Loucy (cell line): Measurements from ENCODE around the gene MYO1F.

Experiments used
- H2AFZ ChIP-seq: fragments of 200-600 bp; sonication (generic); 2 replicates; pipeline ENCODE4 v1.6.0; 2016; ENCODE audit warnings: antibody characterized with exemption, mild to moderate bottlenecking, low read length, moderate library complexity
- H3F3A ChIP-seq: fragments of 200-600 bp; 2 replicates; pipeline ENCODE4 v1.6.0; 2016; ENCODE audit warnings: antibody characterized with exemption, low read depth, mild to moderate bottlenecking
- H3K27me3 ChIP-seq: fragments of 200-600 bp; sonication (generic); 2 replicates; pipeline ENCODE4 v1.6.1; 2014; ENCODE audit warnings: low read length, mild to moderate bottlenecking; ENCODE audit not compliant: insufficient read depth, poor library complexity, severe bottlenecking
- H3K36me3 ChIP-seq: fragments of 200-600 bp; sonication (generic); 2 replicates; pipeline ENCODE4 v1.6.1; 2016; ENCODE audit warnings: low read length; ENCODE audit not compliant: insufficient read depth
- H3K4me1 ChIP-seq: fragments of 200-600 bp; sonication (generic); 2 replicates; pipeline ENCODE4 v1.5.1; 2014; ENCODE audit warnings: low read length, mild to moderate bottlenecking; ENCODE audit not compliant: insufficient read depth, poor library complexity, severe bottlenecking
- H3K4me2 ChIP-seq: fragments of 200-600 bp; sonication (generic); 2 replicates; pipeline ENCODE4 v1.6.0; 2014; ENCODE audit warnings: antibody characterized with exemption, low read length, low read depth, mild to moderate bottlenecking; ENCODE audit not compliant: poor library complexity, severe bottlenecking
- H3K4me3 ChIP-seq: fragments of 200-600 bp; sonication (generic); 2 replicates; pipeline ENCODE4 v1.5.1; 2014; ENCODE audit warnings: low read length, mild to moderate bottlenecking, mixed read lengths; ENCODE audit not compliant: poor library complexity, severe bottlenecking
- H3K79me2 ChIP-seq: fragments of 200-600 bp; sonication (generic); 2 replicates; pipeline ENCODE4 v1.6.1; 2014; ENCODE audit warnings: low read length; ENCODE audit not compliant: insufficient read depth
- H3K9ac ChIP-seq: fragments of 200-600 bp; sonication (generic); 2 replicates; pipeline ENCODE4 v1.6.0; 2014; ENCODE audit warnings: mild to moderate bottlenecking, low read depth, low read length, moderate library complexity; ENCODE audit not compliant: poor library complexity, severe bottlenecking
- H3K9me2 ChIP-seq: fragments of 200-600 bp; sonication (generic); replicated peaks from 2 replicates; pipeline ENCODE4 v1.6.1; 2016; ENCODE audit warnings: low read depth, low read length, mixed read lengths
- H3K9me3 ChIP-seq: fragments of 200-600 bp; sonication (generic); 2 replicates; pipeline ENCODE4 v1.6.1; 2014; ENCODE audit warnings: mild to moderate bottlenecking, antibody characterized with exemption, low read length, low read depth; ENCODE audit not compliant: insufficient read depth
- H4K20me1 ChIP-seq: fragments of 200-600 bp; sonication (generic); 2 replicates; pipeline ENCODE4 v1.6.0; 2014; ENCODE audit warnings: antibody characterized with exemption, low read length, mild to moderate bottlenecking; ENCODE audit not compliant: insufficient read depth, poor library complexity, severe bottlenecking
- CTCF ChIP-seq: fragments of 200-600 bp; sonication (generic); conservative IDR thresholded peaks from 2 replicates; pipeline ENCODE4 v1.5.1; 2014; ENCODE audit warnings: mild to moderate bottlenecking, antibody characterized with exemption, low read length
- EZH2phosphoT487 ChIP-seq: fragments of 200-600 bp; IDR thresholded peaks from 2 replicates; pipeline ENCODE4 v1.6.1; 2018; ENCODE audit warnings: antibody characterized with exemption, mild to moderate bottlenecking, moderate library complexity, borderline replicate concordance

The MYO1F gene

GRCh38 chr19:8494158-8494557 lies 83.1 kb downstream of the MYO1F start:
- Histone ChIP-seq H3K27me3 (no peaks in the 10 kb centered on the region), H3K9ac (no peak overlapping the region), H3K79me2 (no peaks in the 10 kb centered on the region), H3K9me2 (no peaks in the 10 kb centered on the region), H3K4me3 (no peak overlapping the region), H3F3A (no peaks in the 10 kb centered on the region), H3K9me3 (no peaks in the 10 kb centered on the region), H3K4me1 (peaks cover 6% of the 10 kb centered on the region), H4K20me1 (no peaks in the 10 kb centered on the region), H3K36me3 (peaks cover 22% of the 10 kb centered on the region; the same call in 1 of the 2 replicates), H3K4me2 (no peak overlapping the region), H2AFZ (no peak overlapping the region)
- TF ChIP-seq CTCF (no peak), EZH2phosphoT487 (no peak)

DNA sequence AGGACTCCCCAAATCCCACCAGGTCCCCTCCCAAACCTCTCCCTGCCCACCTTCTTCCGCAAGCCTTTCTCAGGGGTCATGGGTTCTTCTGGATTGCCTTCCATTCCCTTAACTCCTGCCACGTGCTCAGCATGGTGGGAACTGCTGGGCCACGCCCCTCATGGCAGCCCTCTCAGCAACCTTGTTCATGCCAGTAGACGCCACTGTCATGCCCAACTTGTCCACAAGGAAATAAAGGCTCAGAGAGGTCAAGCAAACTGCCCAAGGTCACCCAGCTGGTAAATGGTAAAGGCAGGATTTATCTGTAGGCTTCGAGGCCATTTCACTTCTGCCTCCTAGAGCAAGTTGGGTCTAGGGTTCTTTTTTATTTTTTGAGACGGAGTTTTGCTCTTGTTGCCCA lies 85.7 kb downstream of the MYO1F start:
- no peaks in the 10 kb centered on the region for H3K27me3 ChIP-seq
- H3K9me3 ChIP-seq = no peaks in the 10 kb centered on the region
- H4K20me1 ChIP-seq = peaks cover 21% of the 10 kb centered on the region
- peaks cover 23% of the 10 kb centered on the region for H3K4me1 ChIP-seq
- H3K4me2 ChIP-seq = no peak overlapping the region
- H3K9ac ChIP-seq = no peak overlapping the region
- H3K79me2 ChIP-seq = peaks cover 5% of the 10 kb centered on the region; the same call in 1 of the 2 replicates
- TF ChIP-seq EZH2phosphoT487 = no peak
- H3K36me3 ChIP-seq = peaks cover 47% of the 10 kb centered on the region; the same call in 1 of the 2 replicates
- H3F3A ChIP-seq = 0 out of 2 replicates have a peak, but pooled peaks cover 6% of the 10 kb centered on the region
- H2AFZ ChIP-seq = no peak overlapping the region
- no peaks in the 10 kb centered on the region for H3K9me2 ChIP-seq
- H3K4me3 ChIP-seq = no peak overlapping the region

DNA sequence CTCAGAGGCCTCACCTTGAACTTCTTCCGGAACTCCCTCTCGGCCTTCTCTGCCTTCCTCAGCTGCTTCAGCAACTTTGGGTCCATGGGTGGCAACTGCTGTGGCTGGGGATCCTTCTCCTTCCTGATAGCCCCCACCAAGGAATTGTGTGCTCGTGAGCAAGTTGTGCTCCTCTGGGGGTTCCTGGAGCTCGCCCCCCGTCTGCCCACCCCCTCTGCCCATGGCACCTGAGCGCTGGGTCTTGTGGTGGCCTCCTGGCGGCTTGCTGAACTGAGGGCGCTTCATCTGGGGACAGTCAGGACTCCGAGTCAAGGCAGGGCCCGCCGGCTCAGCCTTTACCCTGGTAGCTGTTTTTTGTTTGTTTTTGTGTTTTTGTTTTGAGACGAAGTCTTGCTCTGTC lies 86.4 kb downstream of the MYO1F start:
- Histone ChIP-seq H3K4me3 (no peak overlapping the region), H3K79me2 (peaks cover 5% of the 10 kb centered on the region; the same call in 1 of the 2 replicates), H3K9ac (no peak overlapping the region), H3K9me2 (no peaks in the 10 kb centered on the region), H3K4me1 (peaks cover 24% of the 10 kb centered on the region), H3K4me2 (no peak overlapping the region), H3F3A (0 out of 2 replicates have a peak, but pooled peaks cover 6% of the 10 kb centered on the region), H3K36me3 (peaks cover 54% of the 10 kb centered on the region; the same call in 1 of the 2 replicates), H3K9me3 (no peaks in the 10 kb centered on the region), H4K20me1 (peaks cover 22% of the 10 kb centered on the region), H2AFZ (no peak overlapping the region), H3K27me3 (no peaks in the 10 kb centered on the region)
- TF ChIP-seq CTCF (no peak), EZH2phosphoT487 (no peak)

DNA sequence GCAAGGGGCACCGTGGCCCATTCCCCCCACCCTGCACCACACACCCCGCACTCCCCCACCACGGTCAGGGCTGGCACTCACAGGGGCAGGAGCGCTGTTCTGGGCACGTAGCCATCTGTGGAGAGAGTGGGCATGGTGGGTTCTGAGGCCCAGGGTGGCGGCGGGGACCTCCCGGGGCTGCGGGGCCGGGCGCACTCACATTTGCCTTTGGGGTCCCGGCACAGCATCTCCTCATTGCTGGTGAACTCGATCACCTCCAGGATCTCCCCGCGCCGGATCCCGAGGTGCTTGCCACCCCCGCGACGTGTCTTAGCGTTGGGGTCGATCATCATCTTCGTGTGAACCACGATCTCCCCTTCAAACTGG lies 86.9 kb downstream of the MYO1F start:
- Histone ChIP-seq H3K9me3 (no peaks in the 10 kb centered on the region), H3K79me2 (peaks cover 9% of the 10 kb centered on the region; the same call in 1 of the 2 replicates), H3F3A (0 out of 2 replicates have a peak, but pooled peaks cover 6% of the 10 kb centered on the region), H3K4me1 (peaks cover 24% of the 10 kb centered on the region), H3K4me3 (no peak overlapping the region), H3K27me3 (no peaks in the 10 kb centered on the region), H2AFZ (no peak overlapping the region), H3K9ac (no peak overlapping the region), H4K20me1 (peaks cover 26% of the 10 kb centered on the region), H3K4me2 (no peak overlapping the region), H3K36me3 (peaks cover 59% of the 10 kb centered on the region), H3K9me2 (no peaks in the 10 kb centered on the region)
- TF ChIP-seq EZH2phosphoT487 (no peak), CTCF (no peak)
